NCI-H345 treated with DMSO at 0.1 percent for 48 hours (cell line): ENCODE measurements around the gene SPTSSB.

Experiments used
- DNase-seq: peaks from one replicate; lab custom pipeline; 2025; ENCODE audit not compliant: unreplicated experiment; lab: John Stamatoyannopoulos, UW

Gene SPTSSB

DNA sequence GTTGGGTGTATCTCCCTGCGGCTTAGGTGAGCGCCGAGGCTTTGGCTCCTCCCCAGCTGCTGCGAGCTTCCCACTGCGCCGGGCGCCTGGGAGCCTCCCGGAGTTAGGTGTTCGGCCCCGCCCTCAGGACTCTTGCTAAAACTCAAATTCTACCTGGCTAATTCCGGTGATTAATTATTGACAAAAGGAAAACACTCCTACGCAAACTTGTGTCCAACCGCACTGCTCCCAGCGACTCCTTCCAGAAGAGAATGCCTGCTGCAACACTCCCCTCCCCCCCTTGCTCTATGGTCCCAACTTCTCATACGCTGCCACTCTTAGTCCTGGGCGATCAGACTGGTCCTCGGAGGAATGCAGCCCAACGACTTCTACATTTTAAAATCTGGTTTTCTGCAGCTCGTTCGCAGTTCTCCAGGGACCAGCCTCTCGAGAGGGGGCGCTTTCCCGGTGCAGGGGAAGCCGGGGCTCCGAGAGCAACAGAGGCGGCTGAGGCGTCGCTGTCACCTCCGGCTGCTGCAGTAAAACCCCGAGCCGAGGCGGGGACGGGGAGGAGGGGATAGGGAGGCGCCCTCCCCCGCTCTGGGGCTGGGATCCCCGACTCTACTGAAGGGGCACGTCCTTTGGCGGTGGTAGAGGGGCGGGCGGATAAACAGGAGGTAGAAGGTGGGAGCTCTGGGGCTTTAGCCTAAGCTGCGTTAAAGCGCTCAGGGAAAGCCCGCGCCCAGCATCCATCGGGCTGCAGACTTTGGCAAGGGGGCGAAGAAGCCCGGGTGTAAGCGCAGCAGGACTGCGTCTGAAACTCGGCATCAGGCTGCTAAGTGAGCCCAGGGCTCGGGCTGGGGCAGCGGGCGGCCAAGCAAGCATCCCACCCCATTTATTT is at the start of gene SPTSSB:
Gene SPTSSB (minus strand): TSS at position 77 of the 880 bp plus-strand sequence. CDS start 25,194 bp downstream, outside the sequence.
- peak; percentile 60 for DNase-seq

DNA sequence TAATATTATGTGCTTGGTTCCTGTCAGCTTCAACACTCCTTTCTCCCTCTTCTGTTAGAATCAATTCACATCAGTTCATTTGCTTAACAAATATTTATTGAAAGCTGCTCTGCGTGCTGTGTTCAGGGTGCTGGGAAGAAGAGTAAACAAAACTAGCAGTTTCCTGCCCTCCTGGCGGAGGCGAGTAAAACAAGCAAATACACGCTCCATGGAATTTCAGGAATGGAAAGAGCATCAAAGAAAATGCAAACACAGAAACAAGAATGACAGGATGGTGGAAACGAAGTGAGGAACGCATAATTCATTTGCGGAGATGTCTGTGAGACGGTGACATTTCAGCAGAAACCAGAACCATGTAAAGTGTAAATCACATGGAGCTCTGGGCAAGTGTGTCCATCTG is 49.4 kb upstream of the SPTSSB start:
- peak; percentile 63 for DNase-seq

DNA sequence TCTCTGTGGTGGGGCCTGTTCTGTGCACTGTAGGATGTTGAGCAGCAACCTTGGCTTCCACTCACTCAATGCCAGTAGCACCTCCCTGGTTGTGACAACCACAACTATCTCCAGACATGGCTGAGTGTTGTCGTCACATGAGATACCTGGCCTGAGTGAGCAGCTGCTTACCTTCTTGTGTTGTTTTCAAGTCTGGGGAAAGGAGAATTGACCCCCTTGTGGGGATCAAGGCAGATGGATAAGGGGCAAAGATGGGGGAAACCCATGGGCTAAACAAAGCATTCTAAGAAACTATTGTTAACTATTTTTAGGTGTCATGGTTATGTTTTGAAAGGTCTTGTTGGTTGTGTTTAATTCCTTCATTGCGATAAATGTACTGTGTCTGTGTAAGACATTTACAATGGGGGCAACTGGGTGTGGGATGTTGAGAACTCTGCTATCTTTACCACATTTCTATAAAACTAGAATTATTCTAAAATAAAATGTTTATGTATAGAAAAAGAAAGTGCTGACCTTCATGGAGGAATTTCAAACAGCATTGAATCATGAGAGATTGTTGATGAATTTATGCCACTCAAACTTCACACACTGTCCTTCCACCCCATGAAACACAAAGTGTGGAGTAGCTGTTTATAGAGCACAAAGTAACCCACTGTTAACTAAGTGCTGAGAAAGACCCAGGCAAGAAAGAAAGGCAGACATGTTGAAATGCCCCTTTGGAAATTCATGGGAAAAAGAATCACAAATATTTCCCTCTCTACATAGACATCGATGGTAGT is 48.4 kb upstream of the SPTSSB start:
- DNase-seq: no peak

DNA sequence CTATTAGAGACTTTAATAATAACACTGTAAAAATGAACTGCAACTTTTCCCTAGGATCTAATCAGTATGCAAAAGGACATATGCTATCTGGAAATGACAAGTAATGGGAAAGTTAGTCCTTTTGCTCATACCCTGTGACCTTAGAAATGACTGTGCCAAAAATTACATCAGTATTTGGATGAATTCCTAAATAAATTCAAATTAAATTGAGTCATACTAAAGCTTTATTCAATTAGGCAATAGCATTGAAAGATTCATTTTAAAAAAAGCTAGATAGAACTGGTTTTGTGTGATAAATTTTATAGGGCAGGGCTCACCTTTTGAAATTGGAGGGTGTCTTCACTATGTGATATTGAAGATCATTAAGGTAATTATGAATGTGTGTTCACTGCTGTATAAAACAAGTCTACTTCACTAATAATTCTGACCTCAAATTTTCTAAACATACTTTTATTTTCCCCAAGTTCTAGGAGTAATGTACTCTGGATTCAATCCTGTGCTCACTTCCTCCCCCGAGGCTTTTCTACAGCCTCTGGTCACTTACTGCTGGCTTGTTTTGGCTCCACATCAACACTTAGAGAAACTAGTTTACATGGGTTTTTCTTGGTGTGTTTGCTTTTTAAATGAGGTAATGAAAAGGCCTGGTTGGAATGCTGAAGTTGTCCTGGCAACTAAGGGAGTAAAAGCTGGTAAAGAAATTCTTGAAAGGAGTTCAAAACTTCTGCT is 44.4 kb upstream of the SPTSSB start:
- DNase-seq: no peak

- DNase-seq: no peak
Measured at GRCh38 chr3:161414907-161415306, 43.6 kb upstream of the SPTSSB start.

- no peak for DNase-seq
Measured at GRCh38 chr3:161413855-161414210, 42.5 kb upstream of the SPTSSB start.

DNA sequence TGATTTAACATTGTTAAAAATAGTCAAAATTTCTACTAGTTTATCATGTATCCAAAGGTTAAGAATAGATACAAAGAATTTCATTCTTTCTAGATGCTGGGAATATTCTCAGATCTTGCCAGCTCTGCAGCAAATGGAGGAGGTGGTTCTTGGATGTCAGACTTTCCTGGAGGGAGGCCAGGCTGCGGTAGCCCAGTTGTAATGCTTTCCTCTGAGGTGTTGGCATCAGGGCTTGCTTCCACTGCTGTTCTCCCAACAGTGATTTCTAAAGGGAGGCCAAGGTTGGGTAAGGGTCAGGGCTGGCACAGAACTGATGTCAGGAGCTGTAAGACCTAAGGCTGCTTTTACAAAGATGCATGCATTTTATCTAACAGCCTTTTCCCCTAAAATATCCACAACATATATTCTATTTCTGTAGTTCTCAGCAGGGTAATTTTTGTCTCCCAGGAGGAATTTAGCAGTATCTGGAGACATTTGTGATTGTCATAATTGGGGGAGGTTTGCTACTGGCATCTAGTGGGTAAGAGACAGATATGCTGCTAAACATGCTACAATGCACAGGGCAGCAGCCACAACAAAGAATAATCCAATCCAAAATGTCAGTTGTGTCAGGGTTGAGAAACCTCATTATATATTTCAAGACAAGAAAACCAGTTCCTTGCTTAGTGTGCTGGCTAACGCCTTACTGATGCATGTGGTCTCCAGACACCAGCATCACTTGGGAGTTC is 42.0 kb upstream of the SPTSSB start:
- DNase-seq: no peak

DNA sequence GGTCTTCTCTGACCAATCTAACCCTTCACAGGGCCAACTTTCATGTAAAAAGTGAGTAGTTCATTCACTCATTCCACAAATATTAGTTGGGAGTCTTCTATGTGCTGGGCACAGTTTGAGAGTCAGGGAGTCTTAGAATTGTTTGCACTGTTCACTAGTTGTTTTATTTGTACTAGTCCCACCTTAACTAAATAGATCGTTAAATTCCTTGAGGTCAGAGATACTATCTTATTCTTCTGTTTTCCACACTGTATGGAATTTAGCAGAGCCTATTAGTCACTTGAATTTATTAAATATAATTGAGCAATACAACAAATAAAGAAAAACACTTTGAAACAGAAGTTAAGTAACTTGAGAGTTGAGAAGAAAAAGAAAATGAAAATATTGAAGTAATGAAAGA is 40.8 kb upstream of the SPTSSB start:
- no peak for DNase-seq

DNA sequence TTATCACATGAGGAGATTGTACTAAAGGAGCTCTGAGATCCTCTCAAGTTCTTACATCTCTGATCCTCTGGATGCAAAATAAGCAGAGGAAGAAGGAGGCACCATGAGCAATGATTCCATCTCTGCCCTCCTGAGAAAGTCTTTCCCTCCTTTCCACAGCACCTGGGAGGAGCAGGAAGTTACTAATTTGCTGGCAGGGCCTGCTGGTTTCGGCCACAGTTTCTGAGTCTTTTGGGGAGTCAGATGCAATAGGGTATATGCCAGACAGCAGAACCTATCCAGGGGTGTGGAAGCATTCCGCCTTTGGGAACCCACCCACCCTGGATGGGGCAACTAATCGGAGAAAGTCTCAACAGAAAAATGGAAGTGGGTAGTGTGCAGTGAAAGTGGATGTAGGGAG is 38.5 kb upstream of the SPTSSB start:
- no peak for DNase-seq

DNA sequence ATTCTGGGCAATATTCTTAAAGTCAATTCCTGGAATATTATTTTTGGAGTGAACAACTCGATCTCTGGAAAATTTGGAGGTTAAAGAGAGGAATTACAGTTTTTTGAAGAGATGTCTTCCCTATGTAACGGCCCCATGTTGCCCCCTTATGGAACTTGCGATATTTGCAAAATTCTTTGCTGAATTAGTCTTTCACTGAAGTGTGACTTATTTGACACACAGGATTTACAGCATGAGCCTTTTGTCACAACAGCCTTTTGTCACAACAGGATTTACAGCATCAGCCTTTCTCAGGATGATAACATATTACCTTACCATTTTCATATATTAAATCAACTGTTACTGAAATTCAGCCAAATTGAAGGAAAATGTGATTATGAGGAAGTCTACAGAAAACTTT is 37.8 kb upstream of the SPTSSB start:
- DNase-seq: peak; percentile 2

GRCh38 chr3:161406594-161407555 is 35.6 kb upstream of the SPTSSB start:
- DNase-seq: no peak

- DNase-seq: no peak
Measured at GRCh38 chr3:161405836-161406235, 34.5 kb upstream of the SPTSSB start.

GRCh38 chr3:161405087-161405486 is 33.8 kb upstream of the SPTSSB start:
- no peak for DNase-seq

GRCh38 chr3:161403251-161403650 is 31.9 kb upstream of the SPTSSB start:
- DNase-seq: no peak

DNA sequence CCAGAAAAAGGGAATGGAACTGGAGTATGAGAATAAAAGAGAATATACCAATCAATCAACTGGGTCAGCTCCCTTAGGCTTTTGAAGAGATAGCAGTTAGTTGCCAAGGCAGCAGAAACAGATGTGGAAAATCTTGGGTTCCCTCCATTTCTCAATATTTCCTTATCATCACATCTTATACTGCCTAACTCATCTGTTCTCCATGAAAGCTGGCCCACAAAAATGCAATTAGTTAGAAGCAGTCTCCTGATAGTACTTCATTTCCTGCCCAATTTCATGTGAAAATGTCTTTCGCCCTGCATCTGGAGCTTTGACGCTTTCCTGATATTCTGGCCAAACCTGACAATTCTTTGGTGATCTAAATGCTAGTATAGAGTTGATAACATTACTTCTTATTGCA is 30.1 kb upstream of the SPTSSB start:
- no peak for DNase-seq

GRCh38 chr3:161400650-161401049 is 29.3 kb upstream of the SPTSSB start:
- no peak for DNase-seq

DNA sequence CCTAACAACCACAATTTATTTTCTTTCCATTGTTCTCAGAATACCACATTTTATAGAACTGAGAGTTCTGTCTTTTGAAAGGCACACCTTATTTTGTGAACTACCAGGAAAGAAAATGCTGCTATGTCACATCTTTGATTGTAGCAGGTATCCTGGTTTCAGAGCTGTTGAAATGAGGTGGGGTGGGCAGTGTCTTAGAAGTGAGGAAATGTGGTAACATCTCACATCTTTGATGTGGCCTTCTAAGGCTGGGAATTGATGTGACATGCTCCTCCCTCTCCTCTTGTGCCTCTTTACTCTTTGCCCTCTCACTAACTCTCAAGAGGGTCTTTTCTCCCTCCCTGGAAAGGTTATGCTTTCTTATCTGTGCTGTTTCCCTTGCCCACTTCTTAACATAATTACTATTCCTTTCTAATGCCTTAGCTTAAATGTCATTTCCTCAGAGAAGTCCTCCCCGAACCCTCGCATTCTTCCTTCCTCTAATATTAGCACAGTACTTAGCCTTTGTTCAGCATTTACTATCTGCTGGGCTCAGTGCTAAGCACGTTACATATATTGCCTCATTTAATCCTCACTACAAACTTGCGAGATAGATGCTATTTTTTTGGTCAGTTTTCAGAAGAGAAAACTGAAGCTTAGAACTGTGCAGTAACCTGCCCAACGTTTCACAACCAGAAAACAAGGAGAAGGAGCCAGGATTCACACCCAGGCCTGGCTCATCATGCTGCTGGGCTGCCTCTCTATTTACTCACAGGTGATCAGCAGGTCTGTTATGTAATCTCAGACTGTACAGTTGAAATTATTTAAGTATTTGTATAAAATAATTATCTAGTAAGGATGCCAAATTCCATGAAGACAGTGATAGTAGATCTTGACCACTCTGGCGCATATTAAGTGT is 24.0 kb upstream of the SPTSSB start:
- DNase-seq: no peak

- no peak for DNase-seq
Measured at GRCh38 chr3:161393803-161394202, 22.5 kb upstream of the SPTSSB start.

DNA sequence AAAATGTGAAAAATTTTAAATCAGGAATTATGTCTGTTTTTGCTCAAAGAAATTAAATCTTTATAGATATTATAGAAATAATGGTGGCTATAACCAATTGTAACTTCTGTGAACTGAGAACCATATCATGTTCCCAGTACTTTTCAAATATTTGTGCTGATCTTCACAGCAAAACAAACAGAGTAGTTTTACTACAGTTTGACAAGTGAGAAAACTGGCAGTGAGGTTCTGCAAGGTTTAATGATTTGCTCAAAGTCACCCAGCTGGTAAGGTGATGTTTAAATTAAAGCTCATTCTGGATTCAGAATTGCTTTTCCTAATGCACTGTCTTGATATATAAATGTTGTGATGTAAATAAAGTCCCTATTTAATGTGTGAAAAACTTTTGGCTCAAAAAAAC is 22.0 kb upstream of the SPTSSB start:
- no peak for DNase-seq
